ENCODE measurements around the gene PIAS1. TPM values are rescaled to one million over a fixed set of nuclear protein-coding genes. Genes with fewer than 3 reads are reported as not detected.

The PIAS1 gene
- total RNA-seq, 1 experiment from 2014 or later, result 25.9 TPM

GRCh38 chr15:68148039-68148438 is 93.9 kb downstream of the PIAS1 start:
- ChIA-PET CTCF (no interaction called here), RAD21 (ENCODE audit: low non-redundant PET in 1 of 2, low total read pairs in 2 of 2, uncharacterized antibody in 2 of 2, unreplicated experiment in 2 of 2) (no interaction called here), POLR2A (no interaction called here)
- Histone ChIP-seq H3K4me3 (replicated peaks in 1 of 2; ENCODE audit: low read depth in 1 of 2, low read length in 2 of 2) (no peak overlapping the region), H3K9ac (ENCODE audit: low read length) (no peak overlapping the region), H3K79me2 (ENCODE audit: insufficient read depth, low read length) (no peaks in the 10 kb centered on the region), H2AFZ (ENCODE audit: low read depth, low read length, poor library complexity, severe bottlenecking) (no peak overlapping the region), H3K36me3 (ENCODE audit: control insufficient read depth in 1 of 2, insufficient read depth in 2 of 2, low read length in 2 of 2) (peaks cover 3% of the 10 kb centered on the region in 2 experiments; a peak in 1 of 4 replicates), H3K4me2 (ENCODE audit: low read length) (no peak overlapping the region), H4K20me1 (ENCODE audit: insufficient read depth) (no peaks in the 10 kb centered on the region), H3K9me2 (ENCODE audit: insufficient read depth) (no peaks in the 10 kb centered on the region), H3K27ac (ENCODE audit: low read depth, low read length) (no peak overlapping the region), H3K9me3 (ENCODE audit: control insufficient read depth in 1 of 2, insufficient read depth in 1 of 2, low read depth in 1 of 2, low read length in 2 of 2) (no peaks in the 10 kb centered on the region), H3K27me3 (ENCODE audit: insufficient read depth, low read length) (no peaks in the 10 kb centered on the region), H3K4me1 (ENCODE audit: control insufficient read depth in 1 of 2, insufficient read depth in 2 of 2, low read length in 2 of 2) (no peaks in the 10 kb centered on the region)
- DNase-seq (ENCODE audit: low read depth, low spot score), result no peak
- no TSS peak for BruUV-seq (replicated peaks)
- no peak for TF ChIP-seq ELF1 (IDR thresholded peaks at IDR 0.05; ENCODE audit: borderline replicate concordance, low read depth)
- no peak for TF ChIP-seq SP1 (IDR thresholded peaks at IDR 0.05; ENCODE audit: low read depth)
- TF ChIP-seq EZH2 (IDR thresholded peaks at IDR 0.05), result no peak
- TF ChIP-seq, protein P1, sequence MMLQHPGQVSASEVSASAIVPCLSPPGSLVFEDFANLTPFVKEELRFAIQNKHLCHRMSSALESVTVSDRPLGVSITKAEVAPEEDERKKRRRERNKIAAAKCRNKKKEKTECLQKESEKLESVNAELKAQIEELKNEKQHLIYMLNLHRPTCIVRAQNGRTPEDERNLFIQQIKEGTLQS (IDR thresholded peaks at IDR 0.05), result no peak
- TF ChIP-seq CEBPB (IDR thresholded peaks at IDR 0.05; ENCODE audit: low read depth), result no peak
- no peak for TF ChIP-seq RAD21 (IDR thresholded peaks at IDR 0.05; ENCODE audit: low read depth)
- no peak for TF ChIP-seq JUND (IDR thresholded peaks at IDR 0.05)
- TF ChIP-seq CTCF (IDR thresholded peaks at IDR 0.05 in 2 of 3, conservative IDR thresholded peaks at IDR 0.05 in 1 of 3; ENCODE audit: borderline replicate concordance in 1 of 3, insufficient read depth in 1 of 3, low read depth in 2 of 3, low read length in 2 of 3), result no peak
- TF ChIP-seq SRF (IDR thresholded peaks at IDR 0.05; ENCODE audit: low read depth), result no peak
- TF ChIP-seq REST (IDR thresholded peaks at IDR 0.05; ENCODE audit: low read depth), result no peak
- TF ChIP-seq FOSL1 (IDR thresholded peaks at IDR 0.05; ENCODE audit: low read depth), result no peak
- no peak for TF ChIP-seq ZBTB33 (IDR thresholded peaks at IDR 0.05; ENCODE audit: extremely low read depth, insufficient replicate concordance, low read length)
- TF ChIP-seq EZH2phosphoT487 (IDR thresholded peaks at IDR 0.05; ENCODE audit: borderline replicate concordance), result no peak
- no peak for TF ChIP-seq SIN3A (IDR thresholded peaks at IDR 0.05; ENCODE audit: low read depth)
- no peak for TF ChIP-seq EGR1 (IDR thresholded peaks at IDR 0.05; ENCODE audit: low read depth)
- no peak for TF ChIP-seq ZNF274 (IDR thresholded peaks at IDR 0.05; ENCODE audit: low read depth, low read length)
- TF ChIP-seq ZFX (IDR thresholded peaks at IDR 0.05), result no peak
- no peak for TF ChIP-seq YY1 (IDR thresholded peaks at IDR 0.05; ENCODE audit: extremely low read depth, insufficient replicate concordance, low read depth, low read length)
- no peak for TF ChIP-seq POLR2AphosphoS5 (IDR thresholded peaks at IDR 0.05; ENCODE audit: low read depth, low read length)
- no peak for ATAC-seq
- intact Hi-C loops (cut with micrococcal nuclease), result no loop called here

Data from HCT116 (cell line).